Heart left ventricle (tissue), 16 donors: ENCODE measurements around the gene PMM2. TPM values are rescaled to one million over a fixed set of nuclear protein-coding genes. Genes with fewer than 3 reads are reported as not detected.

Experiments
- ATAC-seq, 4 donors: fragments of 200-7000 bp; cut with Tn5 transposase; one replicate each; pipeline ENCODE4 v1.9.1; 2020 to 2022; ENCODE audit warnings: moderate library complexity in 4 of 4, mild to moderate bottlenecking in 3 of 4, moderate number of reproducible peaks in 1 of 4
- DNase-seq, 5 donors: peaks; one replicate each; pipeline ENCODE4 v3.0.0-alpha.2; 2020
- H3K27ac ChIP-seq, 12 donors: fragments of 200-600 bp; sonication (generic) in 4 of 12; one replicate each; pipeline versions ENCODE4 v1.5.0 to v1.8.0; 2016 to 2022; ENCODE audit warnings: mild to moderate bottlenecking in 2 of 12
- H3K27me3 ChIP-seq, 9 donors: fragments of 200-600 bp; sonication (generic) in 2 of 9; one replicate each; pipeline versions ENCODE4 v1.5.1 to v1.8.0; 2016 to 2022; ENCODE audit warnings: mild to moderate bottlenecking in 3 of 9
- H3K36me3 ChIP-seq, 9 donors: fragments of 200-600 bp; sonication (generic) in 2 of 9; one replicate each; pipeline versions ENCODE4 v1.5.0 to v1.8.0; 2018 to 2022; ENCODE audit warnings: mild to moderate bottlenecking in 2 of 9
- H3K4me1 ChIP-seq, 12 donors: fragments of 200-600 bp; sonication (generic) in 4 of 12; one replicate each; pipeline versions ENCODE4 v1.5.0 to v1.8.0; 2016 to 2022; ENCODE audit warnings: mild to moderate bottlenecking in 3 of 12
- H3K4me3 ChIP-seq, 12 donors: fragments of 200-600 bp; sonication (generic) in 4 of 12; one replicate each; pipeline versions ENCODE4 v1.5.0 to v1.8.0; 2017 to 2022; ENCODE audit warnings: mild to moderate bottlenecking in 9 of 12, moderate library complexity in 4 of 12
- H3K9me3 ChIP-seq, 12 donors: fragments of 200-600 bp; sonication (generic) in 4 of 12; one replicate each; pipeline versions ENCODE4 v1.5.0 to v1.8.0; 2016 to 2022; ENCODE audit warnings: mild to moderate bottlenecking in 1 of 12
- POLR2A ChIP-seq, 2 donors: fragments of 450-650 bp; IDR thresholded peaks; one replicate each; pipeline ENCODE4 v1.6.1; 2017; ENCODE audit warnings: antibody characterized with exemption in 2 of 2, mild to moderate bottlenecking in 2 of 2, moderate library complexity in 2 of 2
- WGBS, 4 donors: extraction: QIAGEN DNeasy Blood & Tissue Kit in 2 of 4; methylation state at CpG; one replicate each; pipeline versions ENCODE4 v1.1.5 to v1.1.7; 2013 to 2018; 5-methylcytosine and 5-hydroxymethylcytosine counted together
- intact Hi-C, 10 donors: fragments of 100-400 bp; cut with DNase I; formaldehyde crosslinking; loops; one replicate each; pipeline versions ENCODE4 v1.11.1 to v1.14.2; 2022
- polyA plus RNA-seq, 2 donors: library from polyadenylated mRNA; stranded (reverse); fragments of 200-250 nt; gene quantifications; one replicate each; pipeline ENCODE4 v1.2.3, GENCODE V29; 2013
- total RNA-seq, 9 donors: library from RNA; depleted of rRNA in 2 of 9; stranded (reverse); fragments of >200 nt in 2 of 9; fragmentation: NEBNext Ultra II Directional in 3 of 9; extraction: Animal tissue kit (Norgen Biotek cat#: 25700) in 3 of 9; gene quantifications; one replicate each; pipeline versions ENCODE4 v1.1.0 to v1.2.4, GENCODE V29; 2016 to 2023
- TF ChIP-seq, protein P1 (sequence below), 12 donors: fragments of 200-600 bp; sonication (generic) in 4 of 12; IDR thresholded peaks; one replicate each; pipeline versions ENCODE4 v1.5.0 to v1.8.0; 2018 to 2022; ENCODE audit warnings: antibody characterized with exemption in 12 of 12, mild to moderate bottlenecking in 5 of 12
- donor health status: ischemic (EF 13 %, LVEDD 7.1; RV severe dilation, severe dysfunction).
- donor health status: healthy with polysubstance abuse.
- donor health status: DM: no; HTN: yes; CAD: no.
- donor health status: DM: no; HTN: no; CAD: no.
- donor health status: ischemic (EF 25% LVEDD 6.9; RV normal size, moderate dysfunction).
- donor health status: ischemic (EF 25% LVEDD 5.7; RV mildly dilated, moderate dysfunction).
- donor health status: healthy.
- donor health status: DM: yes; HTN: yes; CAD: no.
- donor health status: ischemic (EF 35%, LVEDD 5.7; RV mildly dilated, moderate dysfunction).
- donor health status: nonischemic (EF 11% LVEDD 7.7; RV severe dilation, severe dysfunction).
- donor health status: DM: yes; HTN: yes; CAD: no.
- donor health status: PGD.
- donor health status: ischemic (EF 29% LVEDD 5.4; RV normal size, mild dysfunction).
- donor health status: nonischemic (EF 23%, LVEDD 6.1; RV moderate dilation, normal function).

The PMM2 gene
- total and polyA plus RNA-seq, 11 donors, result 9.8 to 29.4 (median 13.4) TPM

GRCh38 chr16:8764525-8765250, 33.0 kb upstream of the PMM2 start:
- H3K9me3 ChIP-seq, result no peaks in the 10 kb centered on the region
- intact Hi-C loops, result no loop called here
- 85 to 89% (median 89%) methylated on average over 14 to 18 of the region's 18 CpGs for WGBS, 4 donors
- no peaks in the 10 kb centered on the region for H3K4me1 ChIP-seq
- no peak overlapping the region for H3K27ac ChIP-seq
- TF ChIP-seq, protein P1, sequence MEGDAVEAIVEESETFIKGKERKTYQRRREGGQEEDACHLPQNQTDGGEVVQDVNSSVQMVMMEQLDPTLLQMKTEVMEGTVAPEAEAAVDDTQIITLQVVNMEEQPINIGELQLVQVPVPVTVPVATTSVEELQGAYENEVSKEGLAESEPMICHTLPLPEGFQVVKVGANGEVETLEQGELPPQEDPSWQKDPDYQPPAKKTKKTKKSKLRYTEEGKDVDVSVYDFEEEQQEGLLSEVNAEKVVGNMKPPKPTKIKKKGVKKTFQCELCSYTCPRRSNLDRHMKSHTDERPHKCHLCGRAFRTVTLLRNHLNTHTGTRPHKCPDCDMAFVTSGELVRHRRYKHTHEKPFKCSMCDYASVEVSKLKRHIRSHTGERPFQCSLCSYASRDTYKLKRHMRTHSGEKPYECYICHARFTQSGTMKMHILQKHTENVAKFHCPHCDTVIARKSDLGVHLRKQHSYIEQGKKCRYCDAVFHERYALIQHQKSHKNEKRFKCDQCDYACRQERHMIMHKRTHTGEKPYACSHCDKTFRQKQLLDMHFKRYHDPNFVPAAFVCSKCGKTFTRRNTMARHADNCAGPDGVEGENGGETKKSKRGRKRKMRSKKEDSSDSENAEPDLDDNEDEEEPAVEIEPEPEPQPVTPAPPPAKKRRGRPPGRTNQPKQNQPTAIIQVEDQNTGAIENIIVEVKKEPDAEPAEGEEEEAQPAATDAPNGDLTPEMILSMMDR (IDR thresholded peaks at IDR 0.05), result no peak
- no peak for TF ChIP-seq POLR2A (IDR thresholded peaks at IDR 0.05)
- no peaks in the 10 kb centered on the region for H3K27me3 ChIP-seq
- DNase-seq (no peak), ATAC-seq (no peak)
- peaks cover 0 to 32% (median 13%) of the 10 kb centered on the region in 9 donors for H3K36me3 ChIP-seq
- H3K4me3 ChIP-seq, result no peak overlapping the region

DNA sequence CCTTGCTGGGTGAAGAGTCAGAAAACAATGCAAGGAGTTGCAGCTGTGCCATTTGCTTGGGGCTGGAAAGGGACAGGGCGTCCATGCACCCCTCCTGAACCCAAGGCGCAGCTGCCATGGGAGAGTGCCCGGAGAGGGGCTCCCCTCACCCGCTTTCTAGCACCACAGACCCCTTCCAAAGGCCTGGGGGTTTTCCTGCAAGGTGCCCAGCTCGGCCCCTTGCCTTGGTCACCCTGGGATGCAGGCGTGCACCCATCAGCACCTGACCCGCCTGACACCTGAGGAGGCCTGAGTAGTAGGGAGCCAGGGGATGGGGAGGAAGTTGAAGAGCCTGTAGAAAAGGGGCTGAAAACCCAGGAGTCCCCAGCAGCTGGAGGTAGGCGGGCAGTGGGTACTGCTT, 30.5 kb upstream of the PMM2 start:
- WGBS, 4 donors, result 90 to 98% (median 96%) methylated on average over 8 of the region's 8 CpGs
- no peaks in the 10 kb centered on the region for H3K4me1 ChIP-seq
- DNase-seq, result no peak
- peaks cover 0 to 33% (median 13%) of the 10 kb centered on the region in 9 donors for H3K36me3 ChIP-seq
- H3K27me3 ChIP-seq, result no peaks in the 10 kb centered on the region
- TF ChIP-seq, protein P1 (IDR thresholded peaks at IDR 0.05), result no peak
- TF ChIP-seq POLR2A (IDR thresholded peaks at IDR 0.05), result no peak
- H3K4me3 ChIP-seq, result no peak overlapping the region
- no peak overlapping the region for H3K27ac ChIP-seq
- no peaks in the 10 kb centered on the region for H3K9me3 ChIP-seq
- intact Hi-C loops, result no loop called here
- peak in 1 of 4 donors; percentile 44 for ATAC-seq

DNA sequence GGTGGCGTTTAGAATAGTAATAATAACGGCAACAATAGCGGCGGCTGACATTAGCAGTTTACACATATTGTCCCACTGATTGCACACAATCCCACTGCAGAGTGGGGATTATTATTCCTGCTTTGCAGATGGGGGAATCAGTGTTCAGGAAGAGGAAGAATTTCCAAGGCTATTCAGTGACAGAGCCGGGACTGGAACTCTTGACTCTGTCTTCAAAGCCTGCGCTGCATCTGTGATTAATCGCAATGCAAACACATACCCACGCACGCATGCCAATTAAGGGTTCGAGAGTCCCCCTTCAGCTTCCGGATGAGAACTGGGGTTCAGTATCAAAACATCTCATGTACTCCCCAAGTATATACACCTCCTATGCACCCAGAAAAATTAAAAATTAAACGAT, 29.4 kb upstream of the PMM2 start:
- H3K27ac ChIP-seq, result no peak overlapping the region
- no peaks in the 10 kb centered on the region for H3K9me3 ChIP-seq
- ATAC-seq (no peak), DNase-seq (no peak)
- H3K4me3 ChIP-seq, result no peak overlapping the region
- H3K4me1 ChIP-seq, result no peaks in the 10 kb centered on the region
- WGBS, 4 donors, result 92 to 95% (median 94%) methylated on average over 12 of the region's 12 CpGs
- peaks cover 0 to 40% (median 13%) of the 10 kb centered on the region in 9 donors for H3K36me3 ChIP-seq
- no peaks in the 10 kb centered on the region for H3K27me3 ChIP-seq
- TF ChIP-seq, protein P1 (IDR thresholded peaks at IDR 0.05), result no peak
- no peak for TF ChIP-seq POLR2A (IDR thresholded peaks at IDR 0.05)
- intact Hi-C loops, result no loop called here

DNA sequence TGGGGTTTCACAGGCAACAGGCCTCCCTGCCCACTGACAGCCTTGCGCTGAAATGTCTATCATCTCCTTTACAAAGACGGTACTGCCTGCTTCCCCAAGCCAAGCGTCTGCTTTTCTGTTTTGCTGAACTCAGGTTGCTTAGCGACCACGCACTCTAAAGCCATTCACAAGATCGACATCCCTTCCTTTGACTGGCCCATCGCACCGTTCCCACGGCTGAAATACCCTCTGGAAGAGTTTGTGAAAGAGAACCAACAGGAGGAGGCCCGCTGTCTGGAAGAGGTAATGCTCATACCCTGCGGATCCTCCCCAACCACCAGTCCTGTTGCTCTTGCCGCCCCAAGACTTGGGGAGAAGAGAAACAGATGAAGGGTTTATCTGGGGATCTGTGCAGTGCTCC, 28.9 kb upstream of the PMM2 start:
- DNase-seq (no peak), ATAC-seq (no peak)
- H3K27ac ChIP-seq, result no peak overlapping the region
- intact Hi-C loops, result no loop called here
- no peak overlapping the region for H3K4me3 ChIP-seq
- H3K4me1 ChIP-seq, result no peaks in the 10 kb centered on the region
- no peaks in the 10 kb centered on the region for H3K27me3 ChIP-seq
- H3K36me3 ChIP-seq, result peaks cover 0 to 44% (median 13%) of the 10 kb centered on the region in 9 donors
- TF ChIP-seq POLR2A (IDR thresholded peaks at IDR 0.05), result no peak
- TF ChIP-seq, protein P1 (IDR thresholded peaks at IDR 0.05), result no peak
- H3K9me3 ChIP-seq, result no peaks in the 10 kb centered on the region
- 76 to 83% (median 79%) methylated on average over 12 of the region's 12 CpGs for WGBS, 4 donors
